Measurements from ENCODE around the gene BSN. TPM values are rescaled to one million over a fixed set of nuclear protein-coding genes. Genes with fewer than 3 reads are reported as not detected.

BSN gene
- total RNA-seq, 2 donors from 2014 or later = 0.17 to 0.21 TPM

DNA sequence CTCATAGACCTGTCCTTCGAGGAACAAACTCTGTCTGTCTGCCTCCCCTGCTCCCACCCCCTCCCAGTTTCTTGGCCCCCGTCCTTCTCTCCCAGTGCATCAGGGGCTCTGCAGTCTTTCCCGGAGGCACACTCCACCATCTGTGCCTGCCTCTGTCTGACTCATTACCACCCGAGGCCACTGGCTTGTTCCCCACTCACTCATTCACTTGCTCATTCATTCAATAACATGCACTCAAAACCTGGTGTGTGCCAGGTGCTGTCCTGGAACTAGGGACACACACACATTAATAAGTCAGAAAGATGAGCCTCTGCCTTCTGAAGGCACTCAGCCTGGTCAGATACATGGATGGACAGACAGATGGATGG is 152.8 kb downstream of the BSN start:
- intact Hi-C loops (cut with DNase I) = loop anchor here (10.0 kb wide), 1 partner anchor 198 kb away; the partner anchor contains the start of gene MST1R
- DNase-seq = no peak
- H3K36me3 ChIP-seq = no peaks in the 10 kb centered on the region

DNA sequence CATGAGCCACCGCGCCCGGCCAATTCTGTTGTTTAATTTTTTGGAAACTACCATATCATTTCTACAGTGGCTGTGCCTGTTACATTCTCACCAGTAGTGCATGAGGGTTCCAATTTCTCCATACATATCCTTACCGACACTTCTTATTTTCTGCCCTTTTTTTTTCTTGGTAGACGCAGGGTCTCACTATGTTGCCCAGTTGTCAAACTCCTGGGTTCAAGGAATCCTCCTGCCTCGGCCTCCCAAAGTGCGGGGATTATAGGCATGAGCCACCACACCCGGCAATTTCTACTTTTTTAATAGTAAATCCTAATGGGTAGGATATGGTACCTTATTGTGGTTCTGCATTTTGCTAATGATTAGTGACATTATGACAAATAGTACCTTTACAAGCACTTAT is 155.6 kb downstream of the BSN start:
- Histone ChIP-seq H3K36me3 (no peaks in the 10 kb centered on the region), H3K27me3 (no peaks in the 10 kb centered on the region), H3K4me3 (no peak overlapping the region), H3K9me3 (no peaks in the 10 kb centered on the region), H3K9ac (ENCODE audit: low read depth in 2 of 2, low read length in 2 of 2) (no peak overlapping the region), H3K27ac (no peak overlapping the region), H3K4me1 (no peaks in the 10 kb centered on the region)
- no peak for DNase-seq
- TF ChIP-seq, protein P1, sequence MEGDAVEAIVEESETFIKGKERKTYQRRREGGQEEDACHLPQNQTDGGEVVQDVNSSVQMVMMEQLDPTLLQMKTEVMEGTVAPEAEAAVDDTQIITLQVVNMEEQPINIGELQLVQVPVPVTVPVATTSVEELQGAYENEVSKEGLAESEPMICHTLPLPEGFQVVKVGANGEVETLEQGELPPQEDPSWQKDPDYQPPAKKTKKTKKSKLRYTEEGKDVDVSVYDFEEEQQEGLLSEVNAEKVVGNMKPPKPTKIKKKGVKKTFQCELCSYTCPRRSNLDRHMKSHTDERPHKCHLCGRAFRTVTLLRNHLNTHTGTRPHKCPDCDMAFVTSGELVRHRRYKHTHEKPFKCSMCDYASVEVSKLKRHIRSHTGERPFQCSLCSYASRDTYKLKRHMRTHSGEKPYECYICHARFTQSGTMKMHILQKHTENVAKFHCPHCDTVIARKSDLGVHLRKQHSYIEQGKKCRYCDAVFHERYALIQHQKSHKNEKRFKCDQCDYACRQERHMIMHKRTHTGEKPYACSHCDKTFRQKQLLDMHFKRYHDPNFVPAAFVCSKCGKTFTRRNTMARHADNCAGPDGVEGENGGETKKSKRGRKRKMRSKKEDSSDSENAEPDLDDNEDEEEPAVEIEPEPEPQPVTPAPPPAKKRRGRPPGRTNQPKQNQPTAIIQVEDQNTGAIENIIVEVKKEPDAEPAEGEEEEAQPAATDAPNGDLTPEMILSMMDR (IDR thresholded peaks at IDR 0.05) = no peak
- intact Hi-C loops (cut with DNase I) = loop anchor here (10.0 kb wide), 1 partner anchor 195 kb away; the partner anchor contains the start of gene MST1R

More for the DNA sequence above, 152.8 kb downstream of the BSN start:
- no peak overlapping the region for H3K9ac ChIP-seq (ENCODE audit: low read depth in 2 of 2, low read length in 2 of 2)
- no peaks in the 10 kb centered on the region for H3K4me1 ChIP-seq
- no peak overlapping the region for H3K27ac ChIP-seq
- TF ChIP-seq, protein P1 (IDR thresholded peaks at IDR 0.05) = no peak
- no peaks in the 10 kb centered on the region for H3K27me3 ChIP-seq
- H3K4me3 ChIP-seq = no peak overlapping the region
- H3K9me3 ChIP-seq = no peaks in the 10 kb centered on the region

DNA sequence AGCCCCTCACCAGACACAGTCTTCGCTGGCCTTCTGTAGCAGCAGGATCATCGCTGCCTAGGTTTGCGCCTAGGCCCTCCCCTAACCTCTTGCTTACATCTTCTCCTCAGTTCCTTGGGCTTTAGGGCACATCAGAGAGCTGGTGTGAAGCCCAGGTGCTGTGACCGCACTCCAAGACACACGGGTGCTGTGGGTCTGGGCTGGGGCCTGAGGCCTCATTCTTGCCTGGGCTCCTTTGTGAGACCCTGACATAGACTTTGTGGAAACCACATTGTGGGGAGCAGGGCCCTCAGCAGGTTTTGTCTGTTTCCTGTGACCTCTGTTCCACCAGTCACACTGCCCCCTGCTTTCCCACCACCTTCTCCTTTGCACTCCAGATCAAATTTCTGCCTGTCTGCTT is 157.2 kb downstream of the BSN start:
- no peaks in the 10 kb centered on the region for H3K36me3 ChIP-seq
- H3K4me1 ChIP-seq = no peaks in the 10 kb centered on the region
- no peaks in the 10 kb centered on the region for H3K27me3 ChIP-seq
- TF ChIP-seq, protein P1 (IDR thresholded peaks at IDR 0.05) = no peak
- H3K4me3 ChIP-seq = no peak overlapping the region
- H3K9me3 ChIP-seq = no peaks in the 10 kb centered on the region
- no peak overlapping the region for H3K27ac ChIP-seq
- DNase-seq = no peak
- no peak overlapping the region for H3K9ac ChIP-seq (ENCODE audit: low read depth in 2 of 2, low read length in 2 of 2)
- intact Hi-C loops (cut with DNase I) = no loop called here

DNA sequence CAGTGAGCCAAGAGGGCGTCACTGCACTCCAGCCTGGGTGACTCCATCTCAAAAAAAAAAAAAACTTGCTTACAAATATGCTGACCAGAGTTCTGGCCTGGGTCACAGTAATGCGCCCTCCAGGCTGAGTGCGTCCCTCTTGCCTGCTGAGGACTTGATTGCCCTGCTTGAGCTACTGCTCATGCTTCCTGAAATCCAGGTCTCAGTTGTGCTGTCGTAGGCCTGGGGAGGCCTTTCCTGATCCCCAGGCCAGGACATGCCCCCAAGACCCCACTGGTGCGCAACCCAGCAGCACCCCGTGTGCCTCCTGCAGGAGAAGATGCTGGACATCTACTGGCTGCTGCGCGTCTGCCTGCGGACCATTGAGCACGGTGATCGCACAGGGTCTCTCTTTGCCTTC is 157.9 kb downstream of the BSN start:
- no peaks in the 10 kb centered on the region for H3K9me3 ChIP-seq
- TF ChIP-seq, protein P1 (IDR thresholded peaks at IDR 0.05) = no peak

DNA sequence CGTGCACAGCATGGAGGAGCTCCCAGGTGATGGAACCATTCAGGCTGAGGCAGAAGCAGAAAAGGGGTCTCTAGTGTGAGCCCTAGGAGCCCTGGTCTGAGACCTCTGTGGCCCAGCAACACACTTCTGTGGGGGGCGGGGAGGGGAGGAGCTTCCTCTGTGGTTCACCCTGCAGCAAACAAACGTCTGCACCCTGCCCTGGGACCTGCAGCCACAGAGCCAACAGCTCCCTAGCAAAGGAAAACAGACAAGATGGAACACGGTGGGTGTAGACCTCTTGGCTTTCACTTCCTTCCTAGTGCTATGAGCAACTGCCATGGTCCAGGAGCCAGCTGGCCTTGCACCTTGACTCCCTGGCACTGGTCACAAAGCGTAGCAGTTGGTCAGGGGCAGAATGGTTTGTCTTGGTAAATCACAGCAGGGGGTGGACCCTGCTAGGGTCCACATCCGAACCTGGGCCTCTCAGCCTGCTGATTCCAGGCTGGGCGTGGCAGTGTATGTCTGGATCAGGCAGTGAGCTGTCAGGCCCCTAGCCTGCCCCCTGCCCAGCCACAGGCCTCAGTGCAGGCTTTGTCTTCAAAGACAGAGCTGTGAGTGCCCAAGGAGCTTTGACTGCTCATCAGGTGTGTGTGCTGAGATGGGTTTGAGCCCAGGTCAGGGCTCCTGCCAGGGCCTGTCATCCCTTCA is 158.5 kb downstream of the BSN start:
- no peak for DNase-seq
- no peaks in the 10 kb centered on the region for H3K4me1 ChIP-seq
- no peaks in the 10 kb centered on the region for H3K36me3 ChIP-seq
- H3K27ac ChIP-seq = no peak overlapping the region
- no peak overlapping the region for H3K4me3 ChIP-seq
- no peaks in the 10 kb centered on the region for H3K9me3 ChIP-seq
- intact Hi-C loops (cut with DNase I) = no loop called here
- H3K9ac ChIP-seq (ENCODE audit: low read depth in 2 of 2, low read length in 2 of 2) = no peak overlapping the region
- TF ChIP-seq, protein P1 (IDR thresholded peaks at IDR 0.05) = no peak
- no peaks in the 10 kb centered on the region for H3K27me3 ChIP-seq

More for the DNA sequence above, 157.9 kb downstream of the BSN start:
- H3K36me3 ChIP-seq = no peaks in the 10 kb centered on the region
- intact Hi-C loops (cut with DNase I) = no loop called here
- no peak overlapping the region for H3K4me3 ChIP-seq
- no peak overlapping the region for H3K27ac ChIP-seq
- no peaks in the 10 kb centered on the region for H3K27me3 ChIP-seq
- no peaks in the 10 kb centered on the region for H3K4me1 ChIP-seq
- no peak overlapping the region for H3K9ac ChIP-seq (ENCODE audit: low read depth in 2 of 2, low read length in 2 of 2)
- DNase-seq = no peak

Measured in colonic mucosa (tissue), 4 donors.